Testis (tissue), 3 donors: Measurements from ENCODE around the gene PCDHGA6. TPM values are rescaled to one million over a fixed set of nuclear protein-coding genes. Genes with fewer than 3 reads are reported as not detected.
A peak's percentile ranks its signal among the peaks of the same experiment; 100 is the strongest.

Experiments used
- DNase-seq: peaks from one replicate; pipeline ENCODE4 v3.0.0-alpha.2; 2019
- H3K27ac ChIP-seq, 2 donors: fragments of 200-600 bp; sonication (generic); one replicate each; pipeline ENCODE4 v1.5.1; 2019
- H3K27me3 ChIP-seq: fragments of 200-600 bp; sonication (generic); one replicate; pipeline ENCODE4 v1.5.1; 2019
- H3K36me3 ChIP-seq: fragments of 200-600 bp; sonication (generic); one replicate; pipeline ENCODE4 v1.5.1; 2017; ENCODE audit warnings: low read depth; ENCODE audit errors: missing control alignments
- H3K4me1 ChIP-seq: fragments of 200-600 bp; sonication (generic); one replicate; pipeline ENCODE4 v1.5.1; 2019
- H3K4me3 ChIP-seq, 2 donors: fragments of 200-600 bp; sonication (generic); one replicate each; pipeline ENCODE4 v1.5.1; 2017 to 2019
- H3K9me3 ChIP-seq: fragments of 200-600 bp; sonication (generic); one replicate; pipeline ENCODE4 v1.5.1; 2017
- CTCF ChIP-seq, 3 experiments: fragments of 450-650 bp in 2 of 3; fragments of 200-600 bp in 1 of 3; sonication (generic) in 1 of 3; IDR thresholded peaks; one replicate each; pipeline ENCODE4 v1.5.1; 2016 to 2019; ENCODE audit warnings: antibody characterized with exemption in 3 of 3, mild to moderate bottlenecking in 2 of 3, moderate library complexity in 1 of 3
- POLR2A ChIP-seq: fragments of 450-650 bp; IDR thresholded peaks from one replicate; pipeline ENCODE4 v1.6.1; 2017; ENCODE audit warnings: antibody characterized with exemption, mild to moderate bottlenecking, moderate library complexity
- WGBS, 2 donors: methylation state at CpG; one replicate each; pipeline ENCODE4 v1.1.5; 2018; 5-methylcytosine and 5-hydroxymethylcytosine counted together
- intact Hi-C: fragments of 100-400 bp; cut with DNase I; formaldehyde crosslinking; loops from one replicate; pipeline ENCODE4 v1.15.1; 2023; ENCODE audit warnings: low total_unique reads
- polyA plus RNA-seq: library from polyadenylated mRNA; stranded (reverse); fragments of 350-450 nt; fragmentation: Illumina TruSeq; extraction: RNeasy Lipid Tissue Mini Kit (QIAGEN cat#74804); gene quantifications from one replicate; pipeline ENCODE4 v1.2.3, GENCODE V29; 2014; ENCODE audit warnings: low read depth, low replicate concordance; ENCODE audit not compliant: insufficient read depth
- total RNA-seq, 2 donors: library from RNA; depleted of rRNA; stranded (reverse); fragments of >200 nt; gene quantifications; one replicate each; pipeline ENCODE4 v1.2.3, GENCODE V29; 2016

PCDHGA6 gene
- total and polyA plus RNA-seq, 3 donors from 2014 or later: 1.8 to 13.4 (median 9.7) TPM

GRCh38 chr5:141362719-141363118, 11.0 kb upstream of the PCDHGA6 start:
- no peaks in the 10 kb centered on the region for H3K4me1 ChIP-seq
- no peak overlapping the region for H3K4me3 ChIP-seq
- no peak overlapping the region for H3K27ac ChIP-seq
- DNase-seq: no peak
- TF ChIP-seq CTCF (IDR thresholded peaks at IDR 0.05): no peak
- TF ChIP-seq POLR2A: no peak
- H3K9me3 ChIP-seq: no peaks in the 10 kb centered on the region
- intact Hi-C loops: no loop called here
- no peaks in the 10 kb centered on the region for H3K36me3 ChIP-seq
- no peaks in the 10 kb centered on the region for H3K27me3 ChIP-seq

- Histone ChIP-seq H3K4me3 (peak within 1 kb of the TSS in 1 of 2 donors; percentile 27), H3K36me3 (no peaks in the 10 kb centered on the region), H3K9me3 (no peaks in the 10 kb centered on the region), H3K27ac (no peak within 1 kb of the TSS), H3K4me1 (no peaks in the 10 kb centered on the region), H3K27me3 (no peaks in the 10 kb centered on the region)
- TF ChIP-seq POLR2A (no peak), CTCF (IDR thresholded peaks at IDR 0.05) (no peak)
- DNase-seq: no peak
- intact Hi-C loops: no loop called here
- WGBS, 2 donors: 17 to 20% methylated on average over 28 to 34 of the region's 34 CpGs
These were observed 9.6 kb upstream of the PCDHGA6 start, which contains the start of gene PCDHGA5 for GRCh38 chr5:141363952-141364660. Gene PCDHGA5, plus strand, starts transcription at chr5:141364162. Its CDS starts 169 bp downstream, at chr5:141364331.

- Histone ChIP-seq H3K9me3 (no peaks in the 10 kb centered on the region), H3K4me3 (no peak overlapping the region), H3K4me1 (no peaks in the 10 kb centered on the region), H3K27me3 (no peaks in the 10 kb centered on the region), H3K27ac (no peak overlapping the region), H3K36me3 (no peaks in the 10 kb centered on the region)
- intact Hi-C loops: no loop called here
- no peak for DNase-seq
- 28 to 34% methylated on average over 22 to 46 of the region's 46 CpGs for WGBS, 2 donors
- TF ChIP-seq POLR2A: no peak
- TF ChIP-seq CTCF (IDR thresholded peaks at IDR 0.05): no peak
These were observed 7.4 kb upstream of the PCDHGA6 start for GRCh38 chr5:141366016-141366896.

GRCh38 chr5:141369994-141370848, 3.5 kb upstream of the PCDHGA6 start, which contains the start of gene PCDHGB3:
Gene PCDHGB3, plus strand, starts transcription at chr5:141370242. Its CDS starts 153 bp downstream, at chr5:141370395.
- WGBS, 2 donors: 16 to 18% methylated on average over 32 of the region's 32 CpGs
- H3K4me3 ChIP-seq: no peak within 1 kb of the TSS
- DNase-seq: no peak

More at GRCh38 chr5:141369994-141370848, 3.5 kb upstream of the PCDHGA6 start, which contains the start of gene PCDHGB3:
- intact Hi-C loops: no loop called here
- Histone ChIP-seq H3K36me3 (no peaks in the 10 kb centered on the region), H3K27ac (no peak within 1 kb of the TSS), H3K27me3 (no peaks in the 10 kb centered on the region), H3K9me3 (no peaks in the 10 kb centered on the region), H3K4me1 (no peaks in the 10 kb centered on the region)
- TF ChIP-seq POLR2A (no peak), CTCF (IDR thresholded peaks at IDR 0.05) (no peak)
